Measurements from ENCODE around the gene FAM107B.

DNA sequence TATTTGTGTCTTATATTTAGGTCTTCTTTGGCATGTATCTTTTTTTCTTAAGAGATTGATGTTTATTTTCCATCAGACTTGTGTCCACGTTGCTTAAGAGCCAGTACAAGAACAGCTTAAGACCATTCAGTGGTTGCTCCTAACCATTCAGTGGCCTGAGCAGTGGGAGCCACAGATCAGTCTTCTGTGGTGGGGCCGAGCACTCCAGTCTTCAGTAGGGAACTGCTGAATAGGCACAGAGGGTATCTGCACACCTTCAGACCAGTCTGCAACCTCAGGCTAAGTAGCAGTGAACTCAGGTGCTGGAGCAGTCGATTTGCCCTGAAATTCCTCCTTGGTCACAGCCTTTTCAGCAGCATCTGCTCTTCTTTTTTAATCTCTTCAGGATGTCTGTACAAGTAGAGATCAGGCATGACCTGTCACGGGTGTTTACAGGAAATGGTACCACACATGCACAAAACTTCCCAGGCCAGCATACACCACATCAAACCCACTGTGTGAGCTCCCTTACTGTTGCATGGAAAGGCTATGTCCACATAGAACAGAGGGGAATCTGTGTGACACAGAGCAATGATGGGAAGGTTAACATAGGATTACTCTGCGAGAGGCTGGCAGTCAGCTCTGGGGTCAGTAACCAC, 51.5 kb downstream of the FAM107B start:
- TF ChIP-seq CTCF (IDR thresholded peaks at IDR 0.05), result no peak
- TF ChIP-seq POLR2A (IDR thresholded peaks at IDR 0.05), result no peak

Measured in thyroid gland (tissue), 4 donors.